ENCODE data around the gene LTB.
"Not testable (repeated sequence)": the region's sequence is repeated elsewhere in the genome, so short reads cannot be mapped to it uniquely, and the experiment has no call there.

Gene LTB

GRCh38 chr6:31551371-31551770 is 30.9 kb downstream of the LTB start:
- not testable (repeated sequence) for H3K9ac ChIP-seq (ENCODE audit: low read length in 5 of 5); H3K27me3 ChIP-seq (ENCODE audit: control insufficient read depth in 5 of 5, insufficient read depth in 4 of 5, low read length in 5 of 5); H3K9me3 ChIP-seq (ENCODE audit: control insufficient read depth in 5 of 5, low read length in 5 of 5); H3K4me3 ChIP-seq (ENCODE audit: low read depth in 1 of 5, low read length in 5 of 5); H3K27ac ChIP-seq (ENCODE audit: low read depth, low read length)
- Histone ChIP-seq H3K36me3 (ENCODE audit: control insufficient read depth in 5 of 5, insufficient read depth in 5 of 5, low read length in 5 of 5) (peaks cover 4 to 44% (median 20%) of the 10 kb centered on the region in 5 donors), H3K4me1 (ENCODE audit: control insufficient read depth in 5 of 5, insufficient read depth in 5 of 5, low read length in 5 of 5) (peaks cover 4 to 24% (median 21%) of the 10 kb centered on the region in 5 donors)

GRCh38 chr6:31548544-31548873 is 33.7 kb downstream of the LTB start:
- no peaks in the 10 kb centered on the region for H3K9me3 ChIP-seq (ENCODE audit: control insufficient read depth in 5 of 5, low read length in 5 of 5)
- H3K9ac ChIP-seq (ENCODE audit: low read length in 5 of 5): peak overlapping the region in 3 of 5 donors; percentile 12 to 77 (median 36)
- peaks cover 4 to 31% (median 16%) of the 10 kb centered on the region in 5 donors for H3K36me3 ChIP-seq (ENCODE audit: control insufficient read depth in 5 of 5, insufficient read depth in 5 of 5, low read length in 5 of 5)
- H3K4me3 ChIP-seq (ENCODE audit: low read depth in 1 of 5, low read length in 5 of 5): peak overlapping the region in 2 of 5 donors; percentile 45 to 60
- H3K4me1 ChIP-seq (ENCODE audit: control insufficient read depth in 5 of 5, insufficient read depth in 5 of 5, low read length in 5 of 5): peaks cover 4 to 25% (median 21%) of the 10 kb centered on the region in 5 donors
- H3K27me3 ChIP-seq (ENCODE audit: control insufficient read depth in 5 of 5, insufficient read depth in 4 of 5, low read length in 5 of 5): no peaks in the 10 kb centered on the region
- H3K27ac ChIP-seq (ENCODE audit: low read depth, low read length): peak overlapping the region; percentile 83

DNA sequence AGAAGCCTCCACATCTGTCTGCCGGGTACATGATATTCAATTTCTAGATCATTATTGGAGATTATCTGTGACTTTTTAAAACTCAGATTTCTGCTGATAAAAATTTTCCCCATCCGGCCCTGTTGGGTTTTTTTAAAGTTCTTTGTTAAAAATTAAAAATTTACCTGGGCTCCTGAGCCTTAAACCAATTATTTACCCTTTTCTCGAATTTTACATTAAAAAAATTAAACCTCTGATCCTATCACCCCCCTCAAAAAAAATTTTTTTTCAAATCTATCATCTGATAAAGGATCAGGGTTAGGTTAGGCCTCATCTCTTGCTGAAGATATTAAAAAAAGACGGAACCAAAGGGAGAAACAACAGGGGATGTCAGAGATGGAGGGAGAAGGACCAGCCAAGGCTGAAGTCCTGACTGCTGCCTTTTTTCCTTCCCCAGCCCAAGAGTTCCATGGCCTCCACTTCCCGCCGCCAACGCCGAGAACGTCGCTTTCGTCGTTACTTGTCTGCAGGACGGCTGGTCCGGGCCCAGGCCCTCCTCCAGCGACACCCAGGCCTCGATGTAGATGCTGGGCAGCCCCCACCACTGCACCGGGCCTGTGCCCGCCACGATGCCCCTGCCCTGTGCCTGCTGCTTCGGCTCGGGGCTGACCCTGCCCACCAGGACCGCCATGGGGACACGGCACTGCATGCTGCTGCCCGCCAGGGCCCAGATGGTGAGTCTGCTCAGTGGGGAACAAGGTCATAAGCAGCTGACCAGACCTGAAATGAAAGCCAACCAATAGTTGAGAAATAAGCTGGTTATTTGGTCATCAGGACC is 34.3 kb downstream of the LTB start:
- H3K4me3 ChIP-seq (ENCODE audit: low read depth in 1 of 5, low read length in 5 of 5): peak overlapping the region; percentile 44 to 68 (median 45)
- peak overlapping the region; percentile 83 for H3K27ac ChIP-seq (ENCODE audit: low read depth, low read length)
- peaks cover 4 to 28% (median 16%) of the 10 kb centered on the region in 5 donors for H3K36me3 ChIP-seq (ENCODE audit: control insufficient read depth in 5 of 5, insufficient read depth in 5 of 5, low read length in 5 of 5)
- H3K4me1 ChIP-seq (ENCODE audit: control insufficient read depth in 5 of 5, insufficient read depth in 5 of 5, low read length in 5 of 5): peaks cover 5 to 27% (median 21%) of the 10 kb centered on the region in 5 donors
- H3K27me3 ChIP-seq (ENCODE audit: control insufficient read depth in 5 of 5, insufficient read depth in 4 of 5, low read length in 5 of 5): no peaks in the 10 kb centered on the region
- H3K9me3 ChIP-seq (ENCODE audit: control insufficient read depth in 5 of 5, low read length in 5 of 5): no peaks in the 10 kb centered on the region
- H3K9ac ChIP-seq (ENCODE audit: low read length in 5 of 5): peak overlapping the region; percentile 12 to 78 (median 73)

DNA sequence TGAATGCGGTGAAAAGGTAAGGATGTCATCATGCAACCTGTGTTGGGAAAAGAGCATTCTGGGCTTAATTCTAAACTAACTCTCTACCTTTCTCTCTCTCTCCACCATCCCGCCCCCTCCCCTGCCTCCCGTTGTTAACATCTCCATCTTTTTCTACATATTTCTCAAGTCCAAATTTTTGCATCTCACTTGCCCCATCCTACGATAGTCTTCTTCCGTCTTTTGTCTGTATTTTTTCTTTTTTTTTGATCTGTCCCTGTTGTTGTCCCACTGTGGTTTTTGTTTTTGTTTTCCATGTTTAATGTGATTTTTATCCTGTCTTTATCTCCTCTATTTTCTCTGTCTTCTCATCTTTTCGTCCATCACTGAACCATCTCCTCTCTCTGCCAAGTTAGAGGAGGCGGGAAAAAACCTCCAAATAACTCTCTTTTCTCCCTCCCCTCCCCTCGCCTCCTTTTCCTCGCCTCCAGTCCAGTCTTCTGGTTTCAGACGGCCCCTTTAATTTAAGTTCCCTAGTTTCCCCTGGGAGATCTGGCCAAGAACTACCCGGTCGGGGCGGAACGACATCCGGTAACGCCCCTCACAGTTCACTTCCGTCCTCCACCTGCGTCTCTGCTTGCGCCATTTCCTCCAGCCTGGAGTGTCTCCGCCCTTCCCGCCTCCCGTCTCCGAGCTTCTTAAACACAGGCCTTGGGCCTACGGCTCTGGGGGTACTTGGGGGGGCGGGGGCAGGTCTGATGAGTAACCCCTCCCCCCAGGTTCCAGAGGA is 35.1 kb downstream of the LTB start, which contains the start of gene NFKBIL1:
TSS of gene NFKBIL1 (plus strand) at position 651 of the 769 bp plus-strand sequence. CDS start at position 738, 87 bp downstream.
- H3K9me3 ChIP-seq (ENCODE audit: control insufficient read depth in 5 of 5, low read length in 5 of 5): no peaks in the 10 kb centered on the region
- peaks cover 4 to 28% (median 16%) of the 10 kb centered on the region in 5 donors for H3K36me3 ChIP-seq (ENCODE audit: control insufficient read depth in 5 of 5, insufficient read depth in 5 of 5, low read length in 5 of 5)
- H3K9ac ChIP-seq (ENCODE audit: low read length in 5 of 5): peak within 1 kb of the TSS; percentile 12 to 78 (median 73)
- peaks cover 0 to 2% (median 0%) of the 10 kb centered on the region in 5 donors for H3K27me3 ChIP-seq (ENCODE audit: control insufficient read depth in 5 of 5, insufficient read depth in 4 of 5, low read length in 5 of 5)
- H3K4me3 ChIP-seq (ENCODE audit: low read depth in 1 of 5, low read length in 5 of 5): peak within 1 kb of the TSS; percentile 45 to 68 (median 60)
- H3K4me1 ChIP-seq (ENCODE audit: control insufficient read depth in 5 of 5, insufficient read depth in 5 of 5, low read length in 5 of 5): peaks cover 9 to 33% (median 28%) of the 10 kb centered on the region in 5 donors
- peak within 1 kb of the TSS; percentile 83 for H3K27ac ChIP-seq (ENCODE audit: low read depth, low read length)

DNA sequence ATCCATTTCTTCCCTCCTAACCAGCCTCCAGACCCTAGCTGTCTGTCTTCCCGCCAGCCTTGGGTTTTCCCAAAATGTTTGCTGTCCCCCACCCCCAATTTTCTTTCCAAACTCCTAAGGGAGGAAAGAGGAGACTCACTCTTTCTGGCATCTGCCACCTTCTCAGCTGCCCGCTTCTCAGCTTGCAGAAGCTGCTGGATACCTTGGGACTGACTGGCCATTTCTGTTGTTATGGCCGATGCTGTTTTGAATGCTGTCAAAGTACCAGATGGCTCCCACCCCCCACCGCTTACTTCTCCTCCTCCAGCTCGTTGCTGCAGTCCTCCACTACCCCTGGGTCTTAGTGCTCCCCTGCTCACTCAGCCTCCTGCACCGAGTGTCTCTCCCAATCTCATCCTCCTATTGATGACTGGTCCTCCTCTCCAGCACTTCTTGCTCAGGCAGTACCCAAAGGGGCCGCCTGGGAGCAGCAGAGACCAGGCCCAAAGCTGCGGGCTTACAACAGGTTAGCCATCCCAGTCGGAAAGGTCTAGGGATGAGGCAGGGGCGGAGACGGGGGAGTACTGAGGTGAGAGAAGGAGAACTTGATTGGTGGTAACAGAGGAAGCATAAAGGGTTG is 35.8 kb downstream of the LTB start, which contains the start of gene ATP6V1G2:
TSS of gene ATP6V1G2 (minus strand) at position 270 of the 619 bp plus-strand sequence. CDS start at position 221, 49 bp downstream.
- H3K9ac ChIP-seq (ENCODE audit: low read length in 5 of 5): peak within 1 kb of the TSS; percentile 10 to 78 (median 73)
- H3K4me1 ChIP-seq (ENCODE audit: control insufficient read depth in 5 of 5, insufficient read depth in 5 of 5, low read length in 5 of 5): peaks cover 15 to 33% (median 30%) of the 10 kb centered on the region in 5 donors
- H3K9me3 ChIP-seq (ENCODE audit: control insufficient read depth in 5 of 5, low read length in 5 of 5): no peaks in the 10 kb centered on the region
- H3K27ac ChIP-seq (ENCODE audit: low read depth, low read length): peak within 1 kb of the TSS; percentile 83
- H3K36me3 ChIP-seq (ENCODE audit: control insufficient read depth in 5 of 5, insufficient read depth in 5 of 5, low read length in 5 of 5): peaks cover 4 to 28% (median 16%) of the 10 kb centered on the region in 5 donors
- peaks cover 0 to 4% (median 0%) of the 10 kb centered on the region in 5 donors for H3K27me3 ChIP-seq (ENCODE audit: control insufficient read depth in 5 of 5, insufficient read depth in 4 of 5, low read length in 5 of 5)
- peak within 1 kb of the TSS; percentile 45 to 68 (median 60) for H3K4me3 ChIP-seq (ENCODE audit: low read depth in 1 of 5, low read length in 5 of 5)

- H3K9ac ChIP-seq (ENCODE audit: low read length in 5 of 5): peak overlapping the region in 1 of 5 donors; percentile 20
- peaks cover 16 to 42% (median 39%) of the 10 kb centered on the region in 5 donors for H3K4me1 ChIP-seq (ENCODE audit: control insufficient read depth in 5 of 5, insufficient read depth in 5 of 5, low read length in 5 of 5)
Measured at GRCh38 chr6:31545291-31545690, 36.9 kb downstream of the LTB start.

DNA sequence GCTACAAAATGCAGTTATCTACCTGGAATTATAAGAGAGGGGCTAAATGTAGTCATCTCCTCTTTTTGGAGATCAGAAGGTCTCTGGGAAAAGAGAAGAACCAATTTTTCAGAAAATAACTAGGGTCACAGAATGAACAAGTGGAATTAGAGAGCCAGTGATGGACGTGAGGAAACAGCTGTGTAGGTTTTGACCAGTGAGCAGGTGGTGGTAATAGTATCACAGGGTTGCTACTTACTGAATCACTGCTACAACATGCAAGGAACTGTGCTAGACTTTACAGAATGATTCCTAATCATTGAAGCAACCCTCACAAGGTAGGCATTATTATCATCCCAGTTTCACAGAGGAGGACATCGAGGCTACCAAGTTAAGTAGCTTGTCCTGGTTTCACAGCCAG is 37.5 kb downstream of the LTB start:
- peaks cover 0 to 4% (median 0%) of the 10 kb centered on the region in 5 donors for H3K27me3 ChIP-seq (ENCODE audit: control insufficient read depth in 5 of 5, insufficient read depth in 4 of 5, low read length in 5 of 5)
- no peaks in the 10 kb centered on the region for H3K9me3 ChIP-seq (ENCODE audit: control insufficient read depth in 5 of 5, low read length in 5 of 5)
- no peak overlapping the region for H3K27ac ChIP-seq (ENCODE audit: low read depth, low read length)
- H3K36me3 ChIP-seq (ENCODE audit: control insufficient read depth in 5 of 5, insufficient read depth in 5 of 5, low read length in 5 of 5): peaks cover 5 to 20% (median 12%) of the 10 kb centered on the region in 5 donors
- peaks cover 18 to 48% (median 45%) of the 10 kb centered on the region in 5 donors for H3K4me1 ChIP-seq (ENCODE audit: control insufficient read depth in 5 of 5, insufficient read depth in 5 of 5, low read length in 5 of 5)
- peak overlapping the region in 1 of 5 donors; percentile 14 for H3K9ac ChIP-seq (ENCODE audit: low read length in 5 of 5)
- H3K4me3 ChIP-seq (ENCODE audit: low read depth in 1 of 5, low read length in 5 of 5): no peak overlapping the region

More at GRCh38 chr6:31545291-31545690, 36.9 kb downstream of the LTB start:
- no peak overlapping the region for H3K27ac ChIP-seq (ENCODE audit: low read depth, low read length)
- peaks cover 0 to 4% (median 0%) of the 10 kb centered on the region in 5 donors for H3K27me3 ChIP-seq (ENCODE audit: control insufficient read depth in 5 of 5, insufficient read depth in 4 of 5, low read length in 5 of 5)
- peaks cover 4 to 19% (median 9%) of the 10 kb centered on the region in 5 donors for H3K36me3 ChIP-seq (ENCODE audit: control insufficient read depth in 5 of 5, insufficient read depth in 5 of 5, low read length in 5 of 5)
- H3K4me3 ChIP-seq (ENCODE audit: low read depth in 1 of 5, low read length in 5 of 5): no peak overlapping the region
- H3K9me3 ChIP-seq (ENCODE audit: control insufficient read depth in 5 of 5, low read length in 5 of 5): no peaks in the 10 kb centered on the region

GRCh38 chr6:31543639-31544038 is 38.6 kb downstream of the LTB start:
- peak overlapping the region in 1 of 5 donors; percentile 23 for H3K9ac ChIP-seq (ENCODE audit: low read length in 5 of 5)
- peaks cover 18 to 55% (median 53%) of the 10 kb centered on the region in 5 donors for H3K4me1 ChIP-seq (ENCODE audit: control insufficient read depth in 5 of 5, insufficient read depth in 5 of 5, low read length in 5 of 5)
- peaks cover 0 to 4% (median 0%) of the 10 kb centered on the region in 5 donors for H3K27me3 ChIP-seq (ENCODE audit: control insufficient read depth in 5 of 5, insufficient read depth in 4 of 5, low read length in 5 of 5)
- no peaks in the 10 kb centered on the region for H3K9me3 ChIP-seq (ENCODE audit: control insufficient read depth in 5 of 5, low read length in 5 of 5)
- no peak overlapping the region for H3K4me3 ChIP-seq (ENCODE audit: low read depth in 1 of 5, low read length in 5 of 5)
- peaks cover 5 to 20% (median 17%) of the 10 kb centered on the region in 5 donors for H3K36me3 ChIP-seq (ENCODE audit: control insufficient read depth in 5 of 5, insufficient read depth in 5 of 5, low read length in 5 of 5)
- peak overlapping the region; percentile 96 for H3K27ac ChIP-seq (ENCODE audit: low read depth, low read length)

Data from subcutaneous abdominal adipose tissue (tissue), 5 donors.